ENCODE measurements around the gene GPR22.

The GPR22 gene

DNA sequence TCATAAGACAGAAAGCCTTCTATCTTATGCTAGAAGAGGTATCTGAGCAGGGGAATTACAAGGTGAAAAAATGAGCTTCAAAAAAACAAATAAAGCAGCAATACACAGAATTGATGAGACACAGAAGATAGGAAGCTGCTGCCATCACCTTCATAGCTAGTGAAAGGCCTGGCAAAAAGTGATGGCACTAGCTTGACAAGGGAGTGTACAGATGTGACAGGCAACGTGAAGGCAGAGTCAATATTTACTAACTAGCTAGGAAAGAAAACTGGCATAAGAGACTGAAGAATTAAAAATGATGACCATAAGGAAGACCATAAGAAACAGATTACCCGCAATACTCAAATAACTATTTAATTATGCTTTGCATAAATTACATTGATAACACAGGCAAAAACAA lies 9.4 kb downstream of the GPR22 start:
- no peak for DNase-seq (ENCODE audit: low read depth)

DNA sequence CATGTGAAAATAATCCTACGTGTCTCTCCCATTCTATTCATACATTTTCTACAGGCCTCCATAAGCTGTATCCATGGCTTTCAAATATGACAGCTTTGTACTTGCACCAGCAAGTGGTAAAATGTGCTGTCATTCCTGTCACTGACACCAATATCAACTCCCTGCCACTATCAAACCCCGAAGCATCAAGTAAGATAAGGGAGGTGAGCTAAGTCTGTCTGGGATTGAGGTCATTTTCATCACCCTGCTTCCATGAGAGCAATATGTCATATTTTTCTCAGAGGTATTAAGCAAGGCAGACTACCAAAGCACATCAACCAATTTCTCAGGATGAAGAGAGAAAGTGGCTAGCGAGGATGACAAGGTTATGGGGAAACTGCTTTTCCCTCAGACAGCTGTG lies 11.1 kb downstream of the GPR22 start:
- no peak for DNase-seq (ENCODE audit: low read depth)

DNA sequence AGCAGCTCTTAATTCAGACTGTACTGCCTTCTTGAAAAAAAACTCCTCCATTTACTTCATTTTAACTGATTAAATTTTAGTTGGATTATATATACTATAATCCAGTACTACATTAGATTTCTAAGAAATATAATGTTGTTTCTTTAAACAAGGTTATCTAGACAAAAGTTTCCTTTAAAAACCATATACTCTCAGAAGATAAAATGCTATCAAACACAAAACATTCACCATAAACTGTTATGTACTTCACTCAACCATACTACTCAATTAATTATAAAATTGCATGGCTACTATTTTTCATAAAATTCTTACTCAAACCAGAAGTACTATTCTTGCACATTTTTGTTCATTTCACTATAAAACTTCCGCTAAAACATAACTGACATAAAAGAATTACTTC lies 12.7 kb downstream of the GPR22 start:
- DNase-seq (ENCODE audit: low read depth) = no peak

DNA sequence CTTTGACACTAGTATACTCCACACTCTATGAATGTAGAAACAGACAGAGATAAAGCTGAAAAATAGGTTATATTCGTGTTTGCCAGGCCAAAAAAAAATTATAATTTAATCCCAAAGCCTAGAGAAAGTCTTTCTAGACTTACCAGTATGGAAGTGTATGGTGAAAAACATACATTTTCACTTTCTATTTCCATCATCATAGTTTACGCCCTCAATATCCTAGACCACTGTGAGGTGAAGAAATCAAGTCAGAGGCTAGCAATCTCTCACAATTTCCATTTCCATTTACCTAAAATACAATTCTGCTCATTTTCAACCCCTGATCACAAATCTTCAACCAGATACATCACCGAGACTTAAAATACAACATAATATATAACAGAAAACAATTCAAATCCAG lies 16.2 kb downstream of the GPR22 start:
- no peak for DNase-seq (ENCODE audit: low read depth)

DNA sequence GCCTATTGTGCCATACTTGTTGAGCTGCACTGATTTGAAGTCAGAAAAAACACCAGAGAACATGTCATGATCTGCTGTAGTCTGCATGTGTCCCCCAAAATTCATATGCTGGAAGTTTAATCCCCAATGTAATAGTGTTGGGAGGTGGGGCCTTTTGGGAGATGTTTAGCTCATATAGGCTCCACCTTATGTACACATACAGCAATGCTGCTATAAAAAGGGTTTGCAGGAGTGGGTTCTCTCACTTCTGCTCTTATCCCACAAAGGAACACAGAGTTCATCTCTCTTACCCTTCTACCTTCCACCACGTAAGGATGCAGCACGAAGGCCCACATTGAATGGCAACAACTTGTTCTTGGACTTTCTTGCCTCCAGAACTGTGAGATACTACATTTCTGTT lies 23.0 kb downstream of the GPR22 start:
- DNase-seq (ENCODE audit: low read depth) = no peak

DNA sequence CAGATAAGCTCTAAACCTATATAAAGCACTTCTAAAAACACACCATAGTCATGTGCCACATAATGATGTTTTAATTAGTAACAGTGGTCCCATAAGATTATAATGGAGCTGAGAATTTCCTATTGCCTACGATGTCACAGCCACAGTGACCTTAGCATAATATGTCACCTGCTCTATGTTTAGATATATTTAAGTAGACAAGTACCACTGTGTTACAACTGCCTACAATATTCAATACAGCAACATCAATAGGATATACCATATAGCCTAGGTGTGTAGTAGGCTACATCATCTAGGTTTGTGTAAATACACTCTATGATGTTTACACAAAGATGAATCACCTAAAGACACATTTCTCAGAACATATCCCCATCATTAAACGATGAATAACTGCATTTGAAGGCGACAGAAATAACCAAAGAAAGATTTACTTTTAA lies 24.5 kb downstream of the GPR22 start:
- no peak for DNase-seq (ENCODE audit: low read depth)

DNA sequence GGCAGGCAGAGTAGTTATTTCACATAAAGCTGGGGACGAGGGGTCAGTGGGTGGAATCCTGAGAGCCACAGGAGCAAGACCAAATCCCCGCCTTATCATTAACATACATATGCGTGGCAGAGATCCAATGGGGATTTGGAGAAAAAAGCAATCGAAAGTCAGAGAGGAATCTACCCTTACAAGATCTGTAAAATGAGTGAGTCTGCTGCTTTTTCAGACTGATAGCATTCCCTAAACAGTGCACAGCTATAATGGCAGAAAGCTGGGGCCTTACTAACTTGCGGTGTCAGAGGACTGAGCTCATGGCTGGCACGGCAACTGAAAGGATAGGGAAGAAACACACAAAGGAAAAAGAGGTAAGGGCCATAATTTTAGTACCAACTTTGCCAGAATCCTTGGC lies 25.0 kb downstream of the GPR22 start:
- no peak for DNase-seq (ENCODE audit: low read depth)

DNA sequence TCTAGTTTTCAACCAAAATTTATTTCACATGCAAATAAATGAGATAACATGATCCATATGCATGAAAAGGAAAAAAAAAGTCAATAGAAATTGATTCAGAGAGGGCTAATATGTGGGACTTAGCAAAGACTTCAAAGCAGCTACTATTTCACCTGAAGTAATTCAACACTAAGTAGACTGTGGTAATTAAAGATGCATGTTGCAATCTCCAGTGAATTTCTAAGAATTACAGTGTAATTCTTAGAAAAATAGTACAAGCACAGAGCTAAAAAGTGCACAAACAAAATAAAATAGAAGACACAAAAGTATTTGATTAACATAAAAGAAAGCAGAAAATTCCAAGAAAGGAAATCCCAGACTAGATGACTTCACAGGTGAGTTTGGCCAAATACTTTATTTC lies 25.7 kb downstream of the GPR22 start:
- DNase-seq (ENCODE audit: low read depth) = no peak

DNA sequence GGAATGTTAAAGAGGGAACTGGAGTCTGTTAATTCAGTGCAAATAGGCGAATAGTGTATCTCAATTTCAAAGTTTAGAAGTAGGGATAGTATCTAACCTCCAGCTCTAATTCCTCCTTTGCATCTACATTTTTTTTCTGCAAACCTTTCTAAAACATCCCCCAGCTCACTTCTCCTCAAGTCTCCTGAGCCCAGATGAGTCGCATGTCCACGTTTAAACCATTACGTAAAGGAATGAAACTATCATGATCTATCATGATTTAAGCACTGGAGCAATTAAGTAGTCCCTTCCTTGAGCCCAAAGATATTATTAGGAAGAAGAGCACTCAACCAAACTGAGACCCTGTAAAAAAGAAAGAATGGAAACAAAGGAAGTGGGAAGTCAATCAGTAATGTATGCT lies 29.9 kb downstream of the GPR22 start:
- DNase-seq (ENCODE audit: low read depth) = no peak

DNA sequence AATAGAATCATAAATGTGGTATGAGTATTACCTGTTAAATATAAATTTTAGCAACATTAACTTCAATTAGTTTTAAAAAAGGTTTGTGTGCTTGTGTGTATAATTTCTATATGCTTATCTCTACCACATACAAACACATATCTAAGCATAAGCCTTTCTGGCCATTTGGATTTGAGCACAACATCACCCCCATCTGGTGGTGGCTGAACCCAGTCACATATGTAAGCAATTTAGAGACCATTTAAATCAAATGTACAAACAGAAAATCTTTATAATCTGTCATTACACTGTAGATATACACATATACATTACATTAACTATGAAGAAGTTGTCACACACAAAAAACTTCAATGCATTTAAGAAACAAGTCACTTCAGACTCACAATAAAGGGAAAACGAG lies 31.7 kb downstream of the GPR22 start:
- no peak for DNase-seq (ENCODE audit: low read depth)

DNA sequence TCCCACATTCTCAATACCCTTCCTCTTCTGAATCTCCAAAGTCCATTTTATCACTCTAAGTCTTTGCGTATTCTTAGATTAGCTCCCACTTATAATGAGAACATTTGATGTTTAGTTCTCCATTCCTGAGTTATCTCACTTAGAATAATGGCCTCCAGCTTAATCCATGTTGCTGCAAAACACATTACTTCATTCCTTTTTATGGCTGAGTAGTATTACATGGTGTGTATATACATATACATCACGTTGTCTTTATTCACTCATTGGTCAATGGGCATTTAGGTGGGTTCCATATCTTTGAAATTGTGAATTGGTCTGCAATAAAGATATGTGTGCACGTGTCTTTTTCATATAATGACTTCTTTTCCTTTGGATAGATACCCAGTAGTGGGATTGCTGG lies 32.3 kb downstream of the GPR22 start:
- no peak for DNase-seq (ENCODE audit: low read depth)

DNA sequence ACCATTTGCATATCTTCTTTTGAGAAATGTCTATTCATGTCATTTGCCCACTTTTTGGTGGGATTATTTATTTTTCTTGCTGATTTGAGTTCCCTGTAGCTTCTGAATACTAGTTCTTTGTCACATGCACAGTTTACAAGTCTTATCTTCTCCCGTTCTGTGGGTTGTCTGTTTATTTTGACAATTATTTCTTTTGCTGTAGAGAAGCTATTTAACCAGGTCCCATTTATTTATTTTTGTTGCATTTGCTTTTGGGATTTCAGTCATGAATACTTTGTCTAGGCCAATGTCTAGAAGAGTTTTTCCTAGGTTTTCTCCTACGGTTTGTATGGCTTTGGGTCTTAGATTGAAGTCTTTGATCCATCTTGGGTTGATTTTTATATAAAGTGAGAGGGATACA lies 32.9 kb downstream of the GPR22 start:
- no peak for DNase-seq (ENCODE audit: low read depth)

DNA sequence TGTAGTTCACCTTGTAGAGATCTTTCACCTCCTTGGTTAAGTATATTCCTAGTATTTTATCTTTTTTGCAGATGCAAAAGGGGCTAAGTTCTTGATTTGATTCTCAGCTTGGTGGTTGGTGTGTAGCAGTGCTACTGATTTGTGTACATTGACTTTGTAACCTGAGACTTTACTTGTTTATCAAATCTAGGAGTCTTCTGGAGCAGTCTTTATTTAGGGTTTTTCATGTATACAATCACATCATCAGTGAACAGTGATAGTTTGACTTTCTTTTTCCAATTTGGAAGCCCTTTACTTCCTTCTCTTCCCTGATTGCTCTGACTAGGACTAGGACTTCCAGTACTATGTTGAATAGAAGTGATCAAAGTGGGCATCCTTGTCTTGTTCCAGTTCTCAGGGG lies 33.8 kb downstream of the GPR22 start:
- no peak for DNase-seq (ENCODE audit: low read depth)

DNA sequence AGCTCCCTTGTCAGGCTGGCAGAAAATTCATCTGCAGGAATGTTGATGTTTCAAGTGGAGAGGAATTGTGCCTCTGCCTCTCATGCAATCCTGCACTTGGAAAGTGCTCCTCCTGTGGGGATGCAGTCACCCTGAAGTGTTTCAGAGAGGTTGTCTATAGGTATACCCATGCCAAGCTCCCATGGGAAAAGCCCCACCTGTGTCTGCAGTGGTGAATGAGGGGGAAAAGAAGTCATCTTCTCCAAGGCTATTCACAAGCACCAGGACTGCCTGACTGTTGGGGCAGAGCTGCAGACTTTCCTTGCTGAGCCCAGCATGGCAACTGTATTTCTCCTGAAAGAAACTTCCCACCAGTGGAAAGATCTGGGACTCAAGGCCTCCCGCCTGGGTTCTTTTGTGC lies 35.5 kb downstream of the GPR22 start:
- DNase-seq (ENCODE audit: low read depth) = no peak

DNA sequence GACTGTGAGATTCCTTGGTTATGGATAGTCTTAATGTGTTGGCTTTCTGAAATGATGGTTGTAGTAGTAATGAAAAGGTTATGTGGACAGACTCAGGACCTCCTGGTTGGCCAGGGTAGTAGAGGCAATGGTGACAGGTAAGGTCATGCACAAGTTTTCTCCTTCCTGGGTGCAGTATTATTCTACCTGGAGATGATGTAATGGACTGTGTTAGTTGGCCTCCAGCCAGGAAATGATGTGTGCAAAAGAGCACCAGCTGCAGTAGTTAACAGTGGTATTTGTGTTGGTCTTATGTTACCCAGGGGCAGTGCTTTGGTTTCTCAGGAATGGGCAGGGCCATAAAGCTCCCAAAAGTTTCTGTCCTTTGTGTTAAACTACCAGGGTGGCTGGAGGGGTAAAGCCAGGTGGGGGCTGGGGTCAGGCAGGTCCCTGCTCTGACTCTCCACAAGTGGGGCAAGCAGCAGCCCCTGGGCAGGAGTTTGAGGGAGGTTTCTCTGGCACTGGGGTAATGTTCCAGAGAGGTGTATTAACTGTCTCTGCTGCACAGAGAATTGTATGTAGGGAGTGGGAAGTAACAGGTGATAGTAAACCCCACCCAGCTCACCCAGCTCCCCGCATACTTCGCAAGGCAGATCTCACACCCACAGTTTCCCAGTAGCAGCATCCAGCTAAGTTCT lies 36.3 kb downstream of the GPR22 start:
- DNase-seq (ENCODE audit: low read depth) = no peak

DNA sequence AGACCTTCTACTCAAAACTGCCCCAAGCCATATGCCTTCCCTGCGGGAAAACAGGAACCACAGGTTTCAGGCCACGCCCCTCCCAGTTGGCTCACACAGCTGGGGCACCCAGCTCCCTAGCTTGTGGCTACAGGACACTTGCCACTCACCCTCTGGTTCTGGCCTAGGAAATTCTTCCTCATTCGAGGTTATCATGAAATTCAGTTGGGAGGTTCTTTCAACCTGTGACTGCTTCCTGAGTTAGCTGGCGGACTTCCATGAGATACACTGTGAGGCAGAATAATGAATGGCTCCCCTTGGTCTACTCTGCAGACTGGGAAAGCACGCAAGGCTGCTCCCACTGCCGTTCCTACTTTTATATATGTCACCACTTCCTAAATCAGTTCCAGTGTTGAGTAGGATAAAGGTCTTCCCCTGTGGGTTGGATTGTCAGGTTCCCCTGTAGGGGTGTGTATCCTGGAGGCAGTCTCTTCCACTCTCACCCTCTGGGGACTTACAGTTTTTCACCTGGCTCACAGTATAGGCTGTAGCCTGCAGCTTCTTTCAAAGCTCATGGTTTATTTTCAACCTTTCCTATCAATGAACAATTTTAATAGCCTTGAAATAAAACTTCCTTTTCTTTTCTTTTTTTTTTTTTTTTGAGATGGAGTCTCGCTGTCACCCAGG lies 37.0 kb downstream of the GPR22 start:
- no peak for DNase-seq (ENCODE audit: low read depth)
